22Rv1 (cell line): Measurements from ENCODE around the gene ACACA.

ENCODE experiments used
- CTCF ChIP-seq: fragments of 450-650 bp; IDR thresholded peaks from 2 replicates; pipeline ENCODE4 v1.5.1; 2017; ENCODE audit warnings: mild to moderate bottlenecking
- ZFX ChIP-seq: fragments of 450-650 bp; IDR thresholded peaks from 2 replicates; pipeline ENCODE4 v1.6.1; 2017; ENCODE audit warnings: antibody characterized with exemption, borderline replicate concordance

GRCh38 chr17:37191219-37191618, 215.4 kb downstream of the ACACA start:
- no peak for TF ChIP-seq CTCF
- no peak for TF ChIP-seq ZFX
